Occipital lobe (tissue), 2 donors: ENCODE measurements around the gene AHCYL2. TPM values are rescaled to one million over a fixed set of nuclear protein-coding genes. Genes with fewer than 3 reads are reported as not detected.
"Not testable (repeated sequence)": the region's sequence is repeated elsewhere in the genome, so short reads cannot be mapped to it uniquely, and the experiment has no call there.

Experiments
- DNase-seq: peaks from one replicate; lab custom pipeline; 2025; lab: John Stamatoyannopoulos, UW
- total RNA-seq: library from RNA; depleted of rRNA; stranded (reverse); fragments of >200 nt; gene quantifications from one replicate; pipeline ENCODE4 v1.2.3, GENCODE V29; 2014

Gene AHCYL2
- total RNA-seq, 1 donor from 2014 or later, result 22.8 TPM

DNA sequence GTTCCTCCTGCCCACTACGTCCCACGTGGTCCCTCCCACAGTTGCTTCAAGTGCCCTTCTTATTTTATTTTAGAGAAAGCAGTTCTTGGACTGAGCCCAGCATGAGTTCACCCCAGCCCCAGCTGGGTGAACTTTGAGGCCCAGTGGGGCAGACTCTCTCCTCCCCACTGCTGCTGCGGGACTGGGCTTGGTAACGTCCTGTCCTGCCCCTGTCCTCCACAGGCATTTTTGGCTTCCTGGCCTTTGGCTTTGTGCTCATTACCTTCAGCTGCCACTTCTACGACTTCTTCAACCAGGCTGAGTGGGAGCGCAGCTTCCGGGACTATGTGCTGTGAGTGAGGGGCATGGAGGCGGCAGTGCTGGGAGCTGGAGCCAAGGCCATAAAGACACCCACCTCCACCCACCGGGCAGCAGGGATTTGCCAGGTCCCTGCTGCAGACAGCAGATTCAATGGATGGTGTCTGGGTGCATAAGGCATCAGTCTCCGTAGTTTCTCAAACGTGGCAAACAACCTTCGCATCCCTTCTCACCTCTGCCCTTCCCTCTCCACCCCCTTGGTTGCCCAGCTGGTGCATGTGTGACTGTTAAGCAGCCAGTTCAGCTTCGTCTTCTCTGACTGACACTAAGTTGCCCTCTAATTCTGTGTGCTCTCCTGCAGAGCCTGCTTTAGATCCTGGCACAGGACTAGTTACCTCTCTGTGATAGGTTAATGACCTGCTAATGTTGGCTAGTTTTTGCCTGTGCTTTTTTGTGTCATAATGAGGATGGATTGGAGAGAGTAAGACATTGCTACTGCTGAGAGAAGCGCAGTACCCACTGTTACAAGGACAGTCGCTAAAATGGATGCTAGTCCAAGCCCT is 15.5 kb upstream of the AHCYL2 start:
- no peak for DNase-seq

DNA sequence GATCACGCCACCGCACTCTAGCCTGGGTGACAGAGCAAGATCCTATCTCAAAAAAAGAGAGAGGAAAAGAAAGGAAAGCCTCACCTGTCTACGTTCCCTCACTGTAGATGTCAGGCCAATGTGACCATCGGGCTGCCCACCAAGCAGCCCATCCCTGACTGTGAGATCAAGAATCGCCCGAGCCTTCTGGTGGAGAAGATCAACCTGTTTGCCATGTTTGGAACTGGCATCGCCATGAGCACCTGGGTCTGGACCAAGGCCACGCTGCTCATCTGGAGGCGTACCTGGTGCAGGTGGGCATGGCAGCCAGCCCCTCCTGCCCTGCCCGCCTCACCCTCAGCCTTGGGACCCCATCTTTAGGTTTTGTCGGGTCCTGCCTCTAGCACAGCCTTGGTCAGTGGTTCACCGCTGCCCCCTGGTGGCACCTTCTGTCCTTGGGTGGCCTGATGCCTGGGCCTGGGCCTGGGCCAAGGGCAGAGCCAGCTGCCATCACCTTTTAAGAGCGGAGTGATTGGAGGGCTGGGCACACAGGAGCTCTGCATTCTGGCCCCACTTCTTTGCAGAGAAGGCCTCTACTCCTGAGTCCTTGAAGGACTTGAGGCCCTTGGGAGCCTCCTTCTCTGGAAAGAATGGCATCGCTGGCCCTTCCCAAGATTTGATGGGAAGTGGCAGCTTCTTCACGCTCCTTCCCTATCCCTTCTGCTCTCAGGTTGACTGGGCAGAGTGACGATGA is 14.4 kb upstream of the AHCYL2 start:
- peak; percentile 19 for DNase-seq

DNA sequence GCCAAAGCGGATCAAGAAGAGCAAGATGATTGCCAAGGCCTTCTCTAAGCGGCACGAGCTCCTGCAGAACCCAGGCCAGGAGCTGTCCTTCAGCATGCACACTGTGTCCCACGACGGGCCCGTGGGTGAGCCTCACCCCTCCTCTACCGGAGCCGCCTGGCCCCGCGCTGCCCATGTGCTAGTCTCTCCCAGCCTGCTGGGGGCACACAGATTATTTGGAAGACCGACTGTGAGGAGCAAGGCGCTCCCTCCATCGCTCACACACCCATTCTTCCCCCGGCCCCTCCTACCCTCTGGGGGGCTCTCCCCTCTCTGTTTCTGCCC is 13.9 kb upstream of the AHCYL2 start:
- no peak for DNase-seq

DNA sequence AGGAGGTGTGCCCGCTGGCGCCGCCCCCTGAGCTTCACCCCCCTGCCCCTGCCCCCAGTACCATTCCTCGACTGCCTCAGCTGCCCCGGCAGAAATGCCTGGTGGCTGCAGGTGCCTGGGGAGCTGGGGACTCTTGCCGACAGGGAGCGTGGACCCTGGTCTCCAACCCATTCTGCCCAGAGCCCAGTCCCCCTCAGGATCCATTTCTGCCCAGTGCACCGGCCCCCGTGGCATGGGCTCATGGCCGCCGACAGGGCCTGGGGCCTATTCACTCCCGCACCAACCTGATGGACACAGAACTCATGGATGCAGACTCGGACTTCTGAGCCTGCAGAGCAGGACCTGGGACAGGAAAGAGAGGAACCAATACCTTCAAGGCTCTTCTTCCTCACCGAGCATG is 12.7 kb upstream of the AHCYL2 start:
- DNase-seq, result no peak

DNA sequence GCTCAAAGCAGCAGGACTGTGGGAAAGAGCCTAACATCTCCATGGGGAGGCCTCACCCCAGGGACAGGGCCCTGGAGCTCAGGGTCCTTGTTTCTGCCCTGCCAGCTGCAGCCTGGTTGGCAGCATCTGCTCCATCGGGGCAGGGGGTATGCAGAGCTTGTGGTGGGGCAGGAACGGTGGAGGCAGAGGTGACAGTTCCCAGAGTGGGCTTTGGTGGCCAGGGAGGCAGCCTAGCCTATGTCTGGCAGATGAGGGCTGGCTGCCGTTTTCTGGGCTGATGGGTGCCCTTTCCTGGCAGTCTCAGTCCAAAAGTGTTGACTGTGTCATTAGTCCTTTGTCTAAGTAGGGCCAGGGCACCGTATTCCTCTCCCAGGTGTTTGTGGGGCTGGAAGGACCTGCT is 12.2 kb upstream of the AHCYL2 start:
- DNase-seq, result no peak

DNA sequence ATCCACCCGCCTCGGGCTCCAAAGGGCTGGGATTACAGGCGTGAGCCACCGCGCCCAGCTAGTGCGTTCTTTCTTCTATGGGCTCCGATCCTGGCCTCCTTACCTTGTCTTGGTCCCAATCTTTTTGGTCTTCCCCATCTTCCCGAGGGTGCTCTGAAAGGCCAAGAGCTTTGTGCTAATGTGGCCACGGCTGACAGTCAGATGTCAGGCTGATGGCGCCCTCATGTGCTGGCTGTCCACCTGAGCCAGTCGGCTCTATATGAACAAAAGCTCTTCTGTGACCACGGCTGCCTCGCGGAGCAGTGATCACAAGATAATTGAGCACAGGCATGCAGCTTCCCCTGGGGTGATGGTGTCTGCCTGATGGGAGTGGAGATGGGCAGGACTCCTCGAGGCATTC is 11.0 kb upstream of the AHCYL2 start:
- no peak for DNase-seq

DNA sequence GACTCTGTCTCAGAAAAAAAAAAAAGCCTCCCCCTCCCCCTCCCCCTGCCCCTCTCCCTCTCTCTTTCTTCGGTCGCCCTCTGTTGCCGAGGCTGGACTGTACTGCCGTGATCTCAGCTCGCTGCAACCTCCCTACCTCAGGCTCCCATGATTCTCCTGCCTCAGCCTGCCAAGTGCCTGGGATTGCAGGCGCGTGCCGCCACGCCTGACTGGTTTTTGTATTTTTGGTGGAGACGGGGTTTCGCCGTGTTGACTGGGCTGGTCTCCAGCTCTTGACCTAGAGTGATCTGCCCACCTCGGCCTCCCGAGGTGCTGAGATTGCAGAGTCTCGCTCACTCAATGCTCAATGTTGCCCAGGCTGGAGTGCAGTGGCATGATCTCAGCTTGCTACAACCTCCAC is 9.1 kb upstream of the AHCYL2 start:
- DNase-seq, result not testable (repeated sequence)

DNA sequence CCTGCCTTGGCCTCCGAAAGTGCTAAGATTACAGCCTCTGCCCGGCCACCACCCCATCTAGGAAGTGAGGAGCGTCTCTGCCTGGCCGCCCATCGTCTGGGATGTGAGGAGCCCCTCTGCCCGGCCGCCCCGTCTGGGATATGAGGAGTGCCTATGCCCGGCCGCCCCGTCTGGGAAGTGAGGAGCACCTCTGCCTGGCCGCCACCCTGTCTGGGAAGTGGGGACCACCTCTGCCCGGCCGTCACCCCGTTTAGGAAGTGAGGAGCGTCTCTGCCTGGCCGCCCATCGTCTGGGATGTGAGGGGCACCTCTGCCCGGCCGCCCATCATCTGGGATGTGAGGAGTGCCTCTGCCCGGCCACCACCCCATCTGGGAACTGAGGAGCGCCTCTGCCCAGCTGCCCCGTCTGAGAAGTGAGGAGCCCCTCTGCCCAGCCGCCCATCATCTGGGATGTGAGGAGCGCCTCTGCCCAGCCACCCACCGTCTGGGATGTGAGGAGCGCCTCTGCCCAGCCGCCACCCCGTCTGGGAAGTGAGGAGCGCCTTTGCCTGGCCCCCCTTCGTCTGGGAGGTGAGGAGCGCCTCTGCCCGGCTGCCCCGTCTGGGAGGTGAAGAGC is 8.6 kb upstream of the AHCYL2 start:
- not testable (repeated sequence) for DNase-seq

DNA sequence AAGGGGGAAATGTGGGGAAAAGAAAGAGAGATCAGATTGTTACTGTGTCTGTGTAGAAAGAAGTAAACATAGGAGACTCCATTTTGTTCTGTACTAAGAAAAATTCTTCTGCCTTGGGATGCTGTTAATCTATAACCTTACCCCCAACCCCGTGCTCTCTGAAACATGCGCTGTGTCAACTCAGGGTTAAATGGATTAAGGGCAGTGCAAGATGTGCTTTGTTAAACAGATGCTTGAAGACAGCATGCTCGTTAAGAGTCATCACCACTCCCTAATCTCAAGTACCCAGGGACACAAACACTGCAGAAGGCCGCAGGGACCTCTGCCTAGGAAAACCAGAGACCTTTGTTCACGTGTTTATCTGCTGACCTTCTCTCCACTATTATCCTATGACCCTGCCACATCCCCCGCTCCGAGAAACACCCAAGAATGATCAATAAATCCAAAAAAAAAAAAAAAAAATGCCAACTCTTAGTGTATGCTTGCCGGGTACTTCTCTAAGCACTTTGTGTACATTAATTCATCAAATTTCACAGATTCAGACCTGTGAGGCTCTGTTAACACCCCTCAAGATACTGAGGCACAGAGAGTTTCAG is 7.9 kb upstream of the AHCYL2 start:
- DNase-seq, result not testable (repeated sequence)

DNA sequence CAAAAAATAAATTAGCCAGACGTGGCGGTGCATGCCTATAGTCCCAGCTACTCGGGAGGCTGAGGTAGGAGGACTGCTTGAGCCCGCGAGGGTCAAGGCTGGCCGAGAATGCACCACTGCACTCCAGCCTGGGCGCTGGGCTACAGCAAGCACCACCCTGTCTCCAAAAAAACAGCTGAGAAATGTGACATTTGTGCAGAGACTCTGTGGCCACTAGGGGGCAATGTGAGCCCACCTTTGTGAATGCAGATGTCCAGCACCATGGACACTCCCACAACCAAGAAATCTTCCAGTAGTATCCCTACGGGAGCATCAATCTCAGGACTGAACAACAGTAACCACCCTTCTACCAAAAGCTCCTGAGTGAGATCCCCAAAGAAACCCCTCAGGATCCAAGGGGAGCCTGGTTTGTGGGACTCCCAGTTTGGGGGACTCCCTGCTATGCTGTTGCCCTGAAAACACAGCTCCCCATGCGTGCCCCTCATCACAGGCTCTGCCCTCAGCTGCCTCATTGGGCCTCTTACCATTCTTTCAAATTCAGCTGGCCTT is 6.2 kb upstream of the AHCYL2 start:
- peak; percentile 74 for DNase-seq

DNA sequence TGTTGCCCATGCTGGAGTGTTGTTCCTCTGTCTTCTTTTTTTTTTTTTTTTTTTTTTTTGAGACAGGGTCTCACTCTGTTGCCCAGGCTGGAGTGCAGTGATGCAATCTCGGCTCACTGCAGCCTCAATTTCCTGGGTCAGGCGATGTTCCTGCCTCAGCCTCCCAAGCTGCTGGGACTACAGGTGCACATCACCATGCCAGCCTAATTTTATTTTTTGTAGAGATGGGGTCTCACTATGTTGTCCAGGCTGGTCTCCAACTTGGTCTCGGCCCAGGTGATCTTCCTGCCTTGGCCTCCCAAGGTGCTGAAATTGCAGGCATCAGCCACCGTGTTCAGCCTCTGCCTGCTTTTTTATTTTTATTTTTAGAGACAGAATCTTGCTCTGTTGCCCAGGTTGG is 5.7 kb upstream of the AHCYL2 start:
- DNase-seq, result not testable (repeated sequence)

DNA sequence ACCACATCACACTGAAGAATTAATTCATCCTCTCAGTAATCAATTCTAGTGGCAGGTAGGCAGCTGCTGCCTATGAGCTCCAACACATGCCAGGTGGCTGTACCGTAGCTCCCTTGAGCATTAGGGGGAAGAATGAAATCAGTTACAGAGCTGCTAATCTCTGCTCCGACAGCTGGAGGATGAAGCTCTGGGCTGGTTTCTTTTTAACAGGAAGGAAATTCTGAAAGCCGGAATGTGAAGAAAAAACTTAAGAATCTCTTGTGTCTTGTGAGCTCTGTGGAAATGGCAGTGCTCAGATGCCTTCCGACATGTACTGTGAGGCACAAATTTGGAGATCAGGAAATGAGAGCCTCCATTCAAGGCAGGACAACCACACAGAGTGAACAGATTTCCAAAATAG is 2.8 kb upstream of the AHCYL2 start:
- no peak for DNase-seq

DNA sequence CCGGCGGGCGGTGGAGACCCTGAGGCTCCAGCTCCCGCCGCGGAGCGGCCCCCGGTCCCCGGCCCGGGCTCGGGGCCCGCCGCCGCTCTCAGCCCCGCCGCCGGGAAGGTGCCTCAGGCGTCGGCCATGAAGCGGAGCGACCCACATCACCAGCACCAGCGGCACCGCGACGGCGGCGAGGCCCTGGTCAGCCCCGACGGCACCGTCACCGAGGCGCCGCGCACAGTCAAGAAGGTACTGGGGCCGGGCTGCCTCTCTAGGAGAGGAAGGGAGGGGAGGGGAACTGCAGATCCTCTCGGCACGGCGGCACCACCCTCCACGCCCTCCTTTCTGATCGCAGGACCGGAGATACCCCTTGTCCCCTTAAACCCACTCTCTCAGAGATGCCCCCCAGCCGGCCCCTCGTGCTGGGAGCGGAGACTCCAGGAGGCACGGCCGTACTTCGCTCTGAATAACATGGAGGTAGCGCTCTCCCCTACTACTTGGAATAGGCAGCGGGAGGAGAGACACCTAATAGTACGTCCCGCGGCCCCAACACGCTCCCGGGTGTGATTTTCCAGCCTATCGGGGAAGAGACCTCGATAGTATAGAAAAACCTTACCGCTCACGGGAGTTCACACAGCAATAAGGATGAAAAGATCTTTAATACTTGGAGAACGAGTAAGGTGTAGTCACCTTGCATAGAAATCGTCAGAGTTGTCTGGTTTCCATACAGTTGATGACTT is 538 bp downstream of the AHCYL2 start:
- peak; percentile 56 for DNase-seq

DNA sequence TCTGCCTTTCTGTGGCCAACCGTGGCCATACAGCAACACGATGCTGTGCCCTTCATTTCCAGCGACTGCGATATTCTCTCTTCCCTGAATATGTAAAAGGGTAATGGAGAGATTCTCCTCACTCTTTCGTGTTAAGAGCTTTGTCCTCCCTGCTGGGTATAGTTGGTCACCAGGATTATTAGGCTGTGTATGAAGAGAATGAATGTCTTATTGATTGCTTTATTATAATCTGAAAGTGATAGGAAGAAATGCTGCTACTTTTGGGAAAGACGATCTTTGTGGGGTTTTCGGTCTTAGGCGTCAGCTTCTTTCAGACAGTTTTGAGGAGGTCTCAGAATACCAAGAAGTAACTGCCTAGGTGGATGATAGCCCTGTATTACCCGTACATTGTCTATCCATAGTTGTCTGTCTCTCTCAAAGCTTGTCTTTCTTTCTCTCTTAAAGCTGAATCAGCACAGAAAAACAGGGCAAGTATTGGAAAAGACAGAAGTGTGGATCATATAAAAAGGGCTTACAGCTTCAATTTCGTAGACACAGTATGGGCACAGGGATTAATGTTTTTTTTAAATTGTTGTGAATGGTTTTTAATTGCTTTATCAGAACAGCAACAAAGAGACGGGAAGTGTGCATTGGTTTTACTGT is 1.2 kb downstream of the AHCYL2 start:
- no peak for DNase-seq

DNA sequence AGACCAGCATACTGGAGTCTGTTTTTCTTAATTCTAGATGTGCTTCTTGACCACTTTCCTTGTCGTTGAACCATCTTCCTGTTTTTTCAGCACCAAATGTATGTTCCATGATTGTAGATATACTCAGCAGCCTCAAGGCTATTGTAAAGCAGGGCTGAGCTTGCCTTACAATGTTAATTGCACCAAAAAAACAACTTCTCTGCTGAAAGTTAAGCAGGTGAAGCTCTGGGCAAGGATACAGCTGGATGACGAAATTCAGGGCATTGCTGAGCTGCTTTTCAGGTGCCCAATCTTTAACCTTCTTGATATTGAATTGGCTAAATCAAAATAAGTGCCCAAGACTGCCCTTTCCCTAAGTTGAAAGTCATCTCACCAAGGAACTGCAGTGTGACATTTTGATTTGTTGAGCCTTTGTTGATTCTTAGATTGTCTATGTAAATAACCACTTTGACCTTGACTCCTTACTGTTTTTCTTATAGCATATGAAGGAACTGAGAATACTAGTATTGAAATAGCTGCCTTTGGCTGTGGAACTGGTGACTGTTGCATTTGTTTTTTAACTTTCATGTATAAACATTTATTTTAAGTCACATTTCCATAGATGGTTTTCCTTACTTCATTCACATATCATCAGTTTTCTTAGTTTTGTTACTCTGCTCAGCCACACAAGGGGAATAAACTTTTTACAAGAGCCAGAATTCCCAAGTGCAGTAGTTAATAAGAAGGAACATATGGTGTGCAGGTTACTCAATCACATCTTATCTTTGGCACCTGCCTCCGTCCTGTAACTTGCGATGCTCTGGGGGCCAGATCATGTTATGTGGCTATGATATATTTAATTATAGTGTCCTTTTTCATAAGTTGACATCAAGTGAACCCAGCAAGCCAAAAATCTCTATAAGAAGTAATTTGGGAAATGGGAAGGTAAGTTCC is 3.1 kb downstream of the AHCYL2 start:
- no peak for DNase-seq

DNA sequence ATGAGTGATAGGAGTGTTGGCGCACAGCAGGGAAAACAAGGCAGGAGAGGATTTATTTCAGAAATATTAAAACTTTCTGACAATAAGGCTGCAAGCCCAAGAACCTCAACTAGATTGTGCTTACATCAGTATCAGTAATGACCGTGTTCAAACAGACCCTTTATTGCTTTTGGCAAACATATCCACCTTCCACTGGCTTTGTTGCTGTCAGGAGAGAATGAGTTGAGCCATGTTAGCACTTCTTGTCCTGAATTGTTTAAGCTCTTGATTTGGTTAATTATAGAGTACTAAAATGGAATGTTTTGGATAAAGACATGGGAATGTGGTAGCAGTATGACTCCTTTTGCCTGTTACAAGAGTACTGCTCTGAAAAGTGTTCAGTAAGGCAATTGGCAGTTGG is 3.8 kb downstream of the AHCYL2 start:
- DNase-seq, result no peak

DNA sequence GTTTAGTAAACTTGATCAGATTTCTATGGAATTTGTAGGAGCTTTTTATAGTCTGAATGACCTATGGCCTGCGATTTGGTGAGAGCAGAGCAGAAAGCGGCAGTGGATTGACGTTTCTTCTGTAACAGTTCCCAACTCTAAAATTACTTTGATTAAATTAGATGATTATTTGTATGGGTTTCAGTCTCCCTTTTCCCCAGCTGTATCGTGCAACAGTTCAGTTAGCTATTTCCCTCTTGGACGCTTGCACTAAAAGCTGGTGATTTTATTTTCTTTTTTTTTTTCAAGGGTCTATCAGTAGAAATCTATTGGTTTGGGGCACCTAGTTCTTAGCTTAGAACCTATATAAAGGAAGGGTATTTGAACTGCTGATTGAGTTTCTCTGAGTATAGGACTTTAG is 6.8 kb downstream of the AHCYL2 start:
- DNase-seq, result no peak

DNA sequence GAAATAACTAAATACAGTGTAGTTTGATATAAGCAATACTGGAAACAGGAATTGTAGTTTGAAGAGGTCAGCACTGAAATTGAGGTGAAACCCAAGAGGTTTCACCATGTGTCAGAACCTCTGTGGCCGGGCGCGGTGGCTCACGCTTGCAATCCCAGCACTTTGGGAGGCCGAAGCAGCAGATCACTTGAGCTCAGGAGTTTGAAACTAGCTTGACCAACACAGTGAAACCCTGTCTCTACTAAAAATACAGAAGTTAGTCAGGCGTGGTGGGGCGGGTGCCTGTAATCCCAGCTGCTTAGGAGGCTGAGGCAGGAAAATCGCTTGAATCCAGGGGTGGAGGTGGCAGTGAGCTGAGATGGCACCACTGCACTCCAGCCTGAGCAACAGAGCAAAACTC is 13.7 kb downstream of the AHCYL2 start:
- no peak for DNase-seq

DNA sequence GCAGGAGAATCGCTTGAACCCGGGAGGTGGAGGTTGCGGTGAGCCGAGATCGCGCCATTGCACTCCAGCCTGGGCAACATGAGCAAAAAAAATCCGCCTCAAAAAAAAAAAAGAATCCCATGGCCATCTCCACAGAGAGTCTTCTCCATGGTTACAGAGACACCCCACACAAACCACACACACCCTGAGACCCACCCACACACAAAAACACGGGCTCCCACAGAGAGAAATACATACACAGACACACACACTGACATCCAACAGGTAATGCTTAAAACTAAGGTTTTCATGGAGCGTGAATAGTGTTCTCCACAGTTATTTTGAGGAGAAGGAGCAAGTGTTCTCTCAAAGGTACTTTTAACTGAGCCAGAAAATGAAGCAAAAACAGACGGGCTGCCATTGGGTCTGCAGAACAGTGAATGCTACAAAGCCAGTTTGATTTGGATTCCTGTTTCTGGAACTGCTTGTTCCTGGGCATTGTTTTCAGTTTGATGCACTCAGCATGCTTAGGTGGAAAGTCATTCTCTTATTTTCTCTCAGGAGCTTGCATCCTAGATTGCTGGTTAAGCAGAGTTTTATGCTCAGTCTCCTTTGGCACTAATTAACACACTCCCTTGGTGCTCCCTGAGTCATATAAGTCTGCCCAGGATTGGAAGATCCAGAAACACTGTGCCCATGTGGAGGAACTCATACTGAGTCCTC is 15.4 kb downstream of the AHCYL2 start:
- peak; percentile 13 for DNase-seq
